Natural killer cell (primary cell): ENCODE data around the gene NPDC1. TPM values are rescaled to one million over a fixed set of nuclear protein-coding genes. Genes with fewer than 3 reads are reported as not detected.

Experiments used
- ATAC-seq, 3 donors: fragments of 150-1000 bp in 2 of 3; fragments of 200-7000 bp in 1 of 3; cut with Tn5 transposase; 1 replicate in 1 of 3; 2 replicates in 2 of 3; pipeline ENCODE4 v1.10.0; 2021; ENCODE audit warnings: mild to moderate bottlenecking in 2 of 3, moderate library complexity in 2 of 3
- DNase-seq, 2 donors: peaks; one replicate each; pipeline versions ENCODE4 v3.0.0 to v3.0.0-alpha.2; 2013 to 2021; ENCODE audit warnings: mixed read lengths in 1 of 2
- H3K27ac ChIP-seq: one replicate; pipeline ENCODE4 v1.5.1; 2013; ENCODE audit warnings: mild to moderate bottlenecking, low read length
- H3K27me3 ChIP-seq: one replicate; pipeline ENCODE4 v1.6.1; 2013; ENCODE audit warnings: low read length; ENCODE audit not compliant: control insufficient read depth, insufficient read depth
- H3K36me3 ChIP-seq: one replicate; pipeline ENCODE4 v1.6.1; 2013; ENCODE audit warnings: low read length; ENCODE audit not compliant: control insufficient read depth, insufficient read depth
- H3K4me1 ChIP-seq: one replicate; pipeline ENCODE4 v1.6.1; 2013; ENCODE audit warnings: low read length; ENCODE audit not compliant: control insufficient read depth, insufficient read depth
- H3K4me3 ChIP-seq: one replicate; pipeline ENCODE4 v1.5.1; 2013; ENCODE audit warnings: low read length
- H3K9me3 ChIP-seq: one replicate; pipeline ENCODE4 v1.6.1; 2013; ENCODE audit warnings: low read length; ENCODE audit not compliant: control insufficient read depth, insufficient read depth
- H3K27ac Mint-ChIP-seq, 2 donors: one replicate each; pipeline ENCODE4 v1.8.0; 2022; ENCODE audit warnings: mild to moderate bottlenecking in 2 of 2, mixed read lengths in 2 of 2, moderate library complexity in 1 of 2
- H3K27me3 Mint-ChIP-seq, 2 donors: one replicate each; pipeline ENCODE4 v1.8.0; 2022; ENCODE audit warnings: low read depth in 2 of 2, mixed read lengths in 2 of 2
- H3K36me3 Mint-ChIP-seq: one replicate; pipeline ENCODE4 v1.8.0; 2022; ENCODE audit warnings: mixed read lengths
- H3K4me1 Mint-ChIP-seq, 2 donors: one replicate each; pipeline ENCODE4 v1.8.0; 2022; ENCODE audit warnings: mixed read lengths in 2 of 2
- H3K4me3 Mint-ChIP-seq: one replicate; pipeline ENCODE4 v1.8.0; 2022; ENCODE audit warnings: mild to moderate bottlenecking, moderate library complexity, mixed read lengths
- H3K9me3 Mint-ChIP-seq, 2 donors: one replicate each; pipeline ENCODE4 v1.8.0; 2022; ENCODE audit warnings: mixed read lengths in 2 of 2
- CTCF ChIP-seq: fragments of 200-600 bp; IDR thresholded peaks from one replicate; pipeline ENCODE4 v1.8.0; 2022; ENCODE audit warnings: antibody characterized with exemption
- WGBS: methylation state at CpG from one replicate; pipeline ENCODE4 v1.1.7; 2013; ENCODE audit warnings: missing lambda C conversion rate; ENCODE audit not compliant: insufficient coverage; 5-methylcytosine and 5-hydroxymethylcytosine counted together
- intact Hi-C: fragments of 100-400 bp; cut with micrococcal nuclease; formaldehyde crosslinking; loops from one replicate; pipeline ENCODE4 v1.14.2; 2022
- total RNA-seq, 4 donors: library from RNA; stranded (reverse); fragments of 120-200 nt in 1 of 4; gene quantifications; one replicate each; pipeline versions ENCODE4 v1.2.3 to v1.2.4, GENCODE V29; 2013 to 2022

NPDC1 gene
- total RNA-seq, 3 donors from 2014 or later (not counting 1 experiment from before 2014, with no cell fraction given), result 0.87 to 5.6 (median 3.4) TPM

GRCh38 chr9:137035937-137036336 lies 10.0 kb downstream of the NPDC1 start:
- Mint-ChIP-seq H3K36me3 (no peaks in the 10 kb centered on the region), H3K4me3 (no peak overlapping the region), H3K27me3 (no peaks in the 10 kb centered on the region), H3K4me1 (peaks cover 24 to 38% of the 10 kb centered on the region in 2 donors), H3K9me3 (no peaks in the 10 kb centered on the region), H3K27ac (no peak overlapping the region)
- intact Hi-C loops, result loop anchor here (1.0 to 2.0 kb wide), 4 partner anchors 37 to 248 kb away; partner anchors contain the start of gene AJM1
- no peak for TF ChIP-seq CTCF
- 91% methylated on average over 8 of the region's 8 CpGs for WGBS
- H3K4me1 ChIP-seq, result peaks cover 48% of the 10 kb centered on the region
- no peak for ATAC-seq
- no peaks in the 10 kb centered on the region for H3K9me3 ChIP-seq
- H3K27me3 ChIP-seq, result no peaks in the 10 kb centered on the region
- H3K36me3 ChIP-seq, result no peaks in the 10 kb centered on the region
- no peak overlapping the region for H3K4me3 ChIP-seq
- no peak for DNase-seq
- H3K27ac ChIP-seq, result no peak overlapping the region

- no peak overlapping the region for H3K4me3 ChIP-seq
- H3K27me3 ChIP-seq, result no peaks in the 10 kb centered on the region
- no peaks in the 10 kb centered on the region for H3K36me3 Mint-ChIP-seq
- H3K9me3 Mint-ChIP-seq, result no peaks in the 10 kb centered on the region
- no peaks in the 10 kb centered on the region for H3K27me3 Mint-ChIP-seq
- peaks cover 28 to 42% of the 10 kb centered on the region in 2 donors for H3K4me1 Mint-ChIP-seq
- ATAC-seq (no peak), DNase-seq (no peak)
- peaks cover 53% of the 10 kb centered on the region for H3K4me1 ChIP-seq
- intact Hi-C loops, result loop anchor here (1.0 to 2.0 kb wide), 4 partner anchors 37 to 247 kb away; partner anchors contain the start of gene AJM1
- H3K27ac Mint-ChIP-seq, result peak overlapping the region; percentile 76 to 83
- TF ChIP-seq CTCF, result peak; percentile 43
- no peak overlapping the region for H3K27ac ChIP-seq
- H3K36me3 ChIP-seq, result no peaks in the 10 kb centered on the region
- H3K9me3 ChIP-seq, result no peaks in the 10 kb centered on the region
- 39% methylated on average over 9 of the region's 9 CpGs for WGBS
- H3K4me3 Mint-ChIP-seq, result peak overlapping the region; percentile 81
These were observed 10.5 kb downstream of the NPDC1 start for GRCh38 chr9:137035507-137035834.

- peak overlapping the region; percentile 9 for H3K4me3 ChIP-seq
- H3K4me1 ChIP-seq, result peaks cover 59% of the 10 kb centered on the region
- WGBS, result under 1% methylated on average over 24 of the region's 24 CpGs
- TF ChIP-seq CTCF, result peak; percentile 94
- no peaks in the 10 kb centered on the region for H3K27me3 Mint-ChIP-seq
- no peaks in the 10 kb centered on the region for H3K36me3 ChIP-seq
- peak overlapping the region; percentile 69 for H3K27ac ChIP-seq
- peaks cover 29 to 48% of the 10 kb centered on the region in 2 donors for H3K4me1 Mint-ChIP-seq
- no peaks in the 10 kb centered on the region for H3K9me3 ChIP-seq
- no peaks in the 10 kb centered on the region for H3K9me3 Mint-ChIP-seq
- H3K27ac Mint-ChIP-seq, result peak overlapping the region; percentile 76 to 83
- no peaks in the 10 kb centered on the region for H3K27me3 ChIP-seq
- DNase-seq (peak; percentile 83 to 96), ATAC-seq (peak; percentile 76 to 84 (median 81))
- H3K36me3 Mint-ChIP-seq, result no peaks in the 10 kb centered on the region
- H3K4me3 Mint-ChIP-seq, result peak overlapping the region; percentile 81
- intact Hi-C loops, result loop anchor here (1.0 to 2.0 kb wide), 4 partner anchors 36 to 247 kb away; partner anchors contain the start of gene AJM1
These were observed 11.1 kb downstream of the NPDC1 start for GRCh38 chr9:137034709-137035506.
